ENCODE results near the gene HMBS. TPM values are rescaled to one million over a fixed set of nuclear protein-coding genes. Genes with fewer than 3 reads are reported as not detected.

HMBS gene
- total and polyA plus RNA-seq, 2 of the 8 experiments (the other 6 are each of a cell fraction or from before 2014, with no cell fraction given), result 69.3 to 109 TPM

GRCh38 chr11:119067371-119068222, 17.1 kb upstream of the HMBS start, which contains the start of gene VPS11 (continued):
- no peak for TF ChIP-seq CHD7 (IDR thresholded peaks at IDR 0.05; ENCODE audit: insufficient replicate concordance, low read length)
- TF ChIP-seq SP1 (IDR thresholded peaks at IDR 0.05; ENCODE audit: low read depth, low read length), result peak; percentile 60; the same call in 1 of the 2 replicates
- TF ChIP-seq ATF3 (IDR thresholded peaks at IDR 0.05; ENCODE audit: insufficient read depth, low read depth, low read length), result peak; percentile 97
- TF ChIP-seq TAF7 (optimal IDR thresholded peaks at IDR 0.05; ENCODE audit: borderline replicate concordance, low read depth, low read length), result peak; percentile 77
- no peak for TF ChIP-seq RFX5 (IDR thresholded peaks at IDR 0.05; ENCODE audit: borderline replicate concordance, low read depth, low read length)
- TF ChIP-seq PHF8 (conservative IDR thresholded peaks at IDR 0.05; ENCODE audit: low read depth, low read length), result peak; percentile 78
- peak; percentile 73 for TF ChIP-seq POLR2AphosphoS5 (IDR thresholded peaks at IDR 0.05; ENCODE audit: low read depth, low read length)
- no peak for TF ChIP-seq CHD1 (IDR thresholded peaks at IDR 0.05; ENCODE audit: low read depth, low read length)
- TF ChIP-seq TBP (IDR thresholded peaks at IDR 0.05; ENCODE audit: low read depth, low read length), result peak; percentile 78
